C1 segment of cervical spinal cord (tissue), 14 donors: ENCODE results near the gene TSC22D2.
"Not testable (repeated sequence)": the region's sequence is repeated elsewhere in the genome, so short reads cannot be mapped to it uniquely, and the experiment has no call there.

ENCODE experiments used
- DNase-seq, 14 donors: peaks; one replicate each; lab custom pipeline; 2025; lab: John Stamatoyannopoulos, UW

Gene TSC22D2

DNA sequence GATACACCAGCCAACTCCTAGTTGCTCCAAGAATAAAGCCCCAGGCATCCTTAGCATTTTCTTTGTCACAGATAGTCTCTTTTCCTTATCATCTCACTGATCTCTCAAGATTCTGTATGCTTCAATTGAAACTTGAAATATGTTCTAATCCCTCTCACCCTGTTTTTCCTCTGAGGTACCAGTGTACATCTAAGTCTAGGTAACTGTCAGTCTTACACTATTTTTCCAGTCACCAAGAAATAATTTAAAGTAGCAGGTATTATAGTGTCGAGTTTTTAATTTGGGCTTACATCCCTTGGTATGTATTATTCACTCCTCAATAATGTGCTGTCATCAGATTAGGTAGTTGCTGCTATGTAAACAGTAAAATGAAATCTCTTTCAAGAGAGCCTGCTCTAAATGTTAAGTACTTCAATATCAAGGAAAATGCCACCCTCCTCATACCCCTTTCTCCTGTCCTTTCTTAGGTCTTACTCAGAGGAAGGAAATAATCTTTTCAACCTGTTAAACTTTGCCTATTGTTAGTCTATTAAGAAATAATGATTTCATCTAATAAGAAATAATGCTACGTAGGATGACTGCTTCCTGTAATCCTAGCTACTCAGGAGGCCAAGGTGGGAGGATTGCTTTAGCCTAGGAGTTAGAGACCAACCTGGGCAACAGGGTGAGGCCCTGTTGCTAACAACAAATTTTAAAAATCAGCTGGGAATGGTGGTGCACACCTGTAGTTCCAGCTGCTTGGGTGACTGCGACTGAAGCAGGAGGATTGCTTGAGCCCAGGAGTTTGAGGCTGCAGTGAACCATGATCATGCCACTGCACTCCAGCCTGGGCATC lies 39.8 kb downstream of the TSC22D2 start:
- no peak for DNase-seq

- DNase-seq = no peak
These were observed 41.1 kb downstream of the TSC22D2 start for GRCh38 chr3:150449169-150449721.

DNA sequence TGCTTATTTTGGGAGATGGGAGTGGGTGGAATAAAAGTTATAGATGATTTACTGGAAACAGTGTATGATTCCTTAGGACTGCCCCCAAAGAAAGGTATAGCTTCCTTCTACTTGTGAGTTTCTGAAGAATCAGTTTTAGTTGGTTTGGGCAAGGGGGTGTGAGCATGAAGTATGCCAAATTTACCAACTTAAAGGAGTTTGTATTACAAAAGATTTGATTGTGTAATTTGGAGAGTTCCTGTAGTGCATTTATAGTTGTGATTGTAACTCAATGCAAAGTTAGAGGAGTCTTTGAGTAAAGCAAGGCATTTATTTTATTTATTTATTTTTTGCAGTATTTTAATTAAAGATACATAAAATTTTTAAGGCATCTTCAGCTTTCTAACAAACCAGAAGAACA lies 42.8 kb downstream of the TSC22D2 start:
- no peak for DNase-seq

DNA sequence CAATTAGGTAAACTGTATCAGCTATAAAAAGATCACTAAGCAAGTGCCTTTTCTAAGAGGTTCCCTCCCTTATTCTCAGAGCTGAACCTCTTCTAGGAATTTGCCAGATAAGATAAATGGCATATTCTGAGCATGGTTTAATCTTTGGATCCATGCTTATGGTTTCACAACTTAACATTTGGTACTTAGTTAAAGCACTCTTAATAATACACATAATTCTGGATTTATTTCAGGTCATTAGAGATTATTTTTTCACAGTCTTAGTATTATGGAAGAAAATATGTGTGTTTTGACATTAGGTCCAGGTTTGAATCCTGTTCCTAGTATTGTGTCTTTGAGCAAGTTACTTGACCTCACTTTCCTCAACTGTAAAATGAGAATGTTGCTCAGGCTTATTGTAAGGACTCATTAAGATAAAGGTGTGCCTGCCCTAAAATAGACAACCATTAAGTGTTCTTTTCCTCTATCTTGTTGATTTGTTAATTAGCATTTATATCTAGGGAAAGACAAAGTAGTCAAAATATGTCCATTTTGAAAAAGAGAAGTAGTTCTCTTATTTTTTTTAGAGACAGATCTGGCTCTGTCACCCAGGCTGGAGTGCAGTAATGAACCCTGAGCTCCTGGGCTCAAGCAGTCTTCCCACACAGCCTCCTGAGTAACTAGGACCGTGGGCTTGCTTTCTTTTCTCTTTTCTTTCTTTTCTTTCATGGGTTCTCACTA lies 43.4 kb downstream of the TSC22D2 start:
- DNase-seq = no peak

GRCh38 chr3:150453353-150453752 lies 45.3 kb downstream of the TSC22D2 start:
- DNase-seq = no peak

DNA sequence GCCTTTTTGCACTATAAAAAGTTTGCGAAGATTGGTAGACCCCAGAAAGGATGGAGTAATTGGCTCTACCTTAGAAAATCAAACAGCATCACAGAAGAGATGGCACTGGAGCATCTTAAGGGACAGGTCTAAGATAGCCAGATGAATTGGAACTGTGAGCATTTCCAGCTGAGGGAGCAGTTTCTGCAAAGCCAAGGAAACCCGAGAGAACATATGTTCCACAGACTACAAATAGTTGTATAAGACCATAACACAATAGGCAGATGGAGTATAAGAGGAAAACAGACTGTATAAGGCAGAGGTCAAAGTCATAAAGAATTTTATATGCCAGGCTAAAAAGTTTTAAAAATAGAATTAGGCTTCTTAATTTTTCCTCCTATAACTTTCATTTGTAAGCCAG lies 46.0 kb downstream of the TSC22D2 start:
- no peak for DNase-seq

DNA sequence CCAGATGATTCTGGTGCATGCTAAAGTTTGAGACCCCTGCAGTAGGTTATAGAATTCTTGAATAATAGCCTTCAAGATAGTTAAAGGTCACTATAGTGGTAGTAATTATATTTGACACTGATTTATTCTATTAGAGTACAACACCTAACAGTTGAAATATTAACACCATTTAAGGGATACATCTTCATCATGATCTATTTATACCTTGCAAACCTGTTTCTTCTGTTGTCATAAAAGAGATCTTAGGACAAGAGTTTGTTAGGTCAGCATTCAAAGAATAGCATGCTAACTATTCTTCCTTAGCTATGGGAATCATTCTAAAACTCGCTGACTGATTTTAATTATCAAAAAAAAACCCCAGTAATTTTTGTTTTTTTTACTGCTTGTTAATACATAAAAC lies 46.5 kb downstream of the TSC22D2 start:
- DNase-seq = no peak

- DNase-seq = no peak
These were observed 47.2 kb downstream of the TSC22D2 start for GRCh38 chr3:150455341-150455740.

DNA sequence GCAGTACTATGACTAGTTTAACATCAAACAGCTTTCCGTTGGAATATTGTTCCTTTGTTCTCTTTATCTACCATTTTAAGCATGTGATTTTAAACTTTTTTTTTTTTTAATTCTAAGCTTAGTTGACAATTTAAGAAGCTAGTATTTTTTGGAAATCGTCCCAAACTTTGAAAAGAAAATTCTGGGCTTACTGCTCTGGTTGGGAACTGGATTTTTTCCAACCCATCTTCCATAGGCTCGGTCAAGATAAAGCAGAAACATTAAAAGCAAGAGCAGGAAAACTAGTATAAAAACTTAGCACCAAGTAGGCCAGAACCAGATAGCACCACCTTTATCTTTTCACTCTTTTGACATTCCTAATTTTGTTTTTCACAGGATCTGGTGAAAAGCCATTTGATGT lies 49.9 kb downstream of the TSC22D2 start:
- no peak for DNase-seq

DNA sequence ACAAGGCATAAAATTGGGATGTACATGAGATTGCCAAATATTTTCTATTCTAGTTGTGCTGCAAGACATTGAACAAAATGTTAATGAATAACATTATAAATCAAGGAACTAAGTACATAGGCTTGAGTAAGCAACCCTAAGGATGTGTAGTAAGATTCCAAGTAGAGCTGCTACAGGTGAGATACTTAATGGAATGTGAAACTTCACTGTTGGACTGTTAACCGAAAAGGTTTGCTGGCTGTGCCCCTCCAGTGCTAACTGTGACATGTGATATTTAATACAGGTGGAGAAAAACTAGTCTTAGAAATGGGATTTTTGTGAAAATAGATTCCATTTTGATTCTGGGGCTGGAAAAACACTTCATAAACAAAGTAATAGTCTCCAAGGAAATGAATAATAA lies 52.4 kb downstream of the TSC22D2 start:
- no peak for DNase-seq

- no peak for DNase-seq
These were observed 53.3 kb downstream of the TSC22D2 start for GRCh38 chr3:150461399-150461798.

- no peak for DNase-seq
These were observed 54.0 kb downstream of the TSC22D2 start for GRCh38 chr3:150462108-150462507.

DNA sequence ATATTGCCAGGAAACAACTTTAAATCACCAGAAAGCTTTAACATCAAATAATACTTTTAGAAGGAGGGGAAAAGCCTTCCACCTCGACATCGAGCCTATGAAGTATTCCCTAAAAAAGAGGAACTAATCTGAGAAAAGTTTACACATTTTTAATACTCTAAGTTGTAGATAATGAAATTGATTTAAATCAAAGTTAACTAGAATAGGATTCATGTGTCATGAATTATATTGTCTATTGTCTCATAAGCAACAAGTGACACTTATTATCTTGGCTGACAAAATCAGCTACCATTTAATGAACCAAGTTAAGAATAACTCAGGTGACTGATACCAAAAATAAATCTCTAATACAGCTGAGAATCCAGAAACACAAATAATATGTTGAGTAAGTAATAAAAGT lies 56.6 kb downstream of the TSC22D2 start:
- no peak for DNase-seq

DNA sequence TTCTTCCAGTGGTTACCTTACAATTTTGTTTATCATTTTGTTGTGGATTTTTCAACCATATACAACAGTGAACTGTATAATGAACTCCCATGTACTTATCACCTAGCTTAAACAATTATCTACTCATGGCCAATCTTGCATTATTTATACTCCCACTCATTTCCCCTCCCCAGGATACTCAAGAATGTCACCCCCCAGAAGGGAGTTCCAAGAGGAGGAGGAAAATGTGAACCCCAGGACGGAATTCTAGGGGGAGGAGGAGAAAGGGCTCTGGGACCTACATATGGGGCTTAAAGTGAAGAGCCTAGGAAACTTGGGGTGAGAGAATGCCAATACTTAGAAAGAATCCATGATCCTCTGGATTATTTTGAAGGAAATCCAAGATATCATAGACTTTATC lies 59.3 kb downstream of the TSC22D2 start:
- no peak for DNase-seq

DNA sequence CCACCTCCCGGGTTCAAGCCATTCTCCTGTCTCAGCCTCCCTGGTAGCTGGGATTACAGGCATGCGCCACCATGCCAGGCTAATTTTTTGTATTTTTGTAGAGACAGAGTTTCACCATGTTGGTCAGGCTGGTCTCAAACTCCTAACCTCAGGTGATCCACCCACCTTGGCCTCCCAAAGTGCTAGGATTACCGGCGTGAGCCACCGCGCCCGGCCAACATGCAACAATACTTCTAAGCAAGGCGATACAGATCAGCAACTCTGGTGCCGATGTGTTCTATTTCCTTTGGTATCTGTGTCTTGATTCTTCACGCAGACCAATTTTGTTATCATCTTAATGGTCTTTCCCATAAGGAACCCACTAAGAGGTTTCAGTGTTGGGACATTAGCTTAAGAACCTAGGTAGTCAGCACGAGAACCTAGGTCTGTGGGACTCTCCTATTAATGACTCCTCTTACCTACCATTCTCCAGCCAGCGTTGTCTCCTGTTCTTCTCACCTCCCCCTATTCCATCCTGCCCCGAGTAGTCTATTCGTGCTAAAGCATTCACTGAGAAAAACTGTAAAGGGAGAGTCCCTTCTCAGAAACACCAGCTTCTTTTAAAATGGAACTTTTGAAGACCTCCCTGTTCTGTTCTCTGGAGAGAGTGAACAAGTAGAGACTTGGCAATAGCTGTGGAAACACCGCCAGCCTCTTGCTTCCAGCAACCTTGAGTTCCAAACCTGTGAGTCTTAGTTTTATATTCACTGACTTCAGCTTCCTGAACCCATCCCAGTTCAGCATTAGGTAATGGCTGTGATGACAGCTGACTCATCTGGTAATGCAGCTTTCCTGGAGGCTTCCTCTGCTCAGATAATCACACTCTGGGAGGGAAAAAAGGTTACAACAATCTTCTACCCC lies 61.2 kb downstream of the TSC22D2 start:
- DNase-seq = peak in 2 of 14 donors; percentile 1 to 32

DNA sequence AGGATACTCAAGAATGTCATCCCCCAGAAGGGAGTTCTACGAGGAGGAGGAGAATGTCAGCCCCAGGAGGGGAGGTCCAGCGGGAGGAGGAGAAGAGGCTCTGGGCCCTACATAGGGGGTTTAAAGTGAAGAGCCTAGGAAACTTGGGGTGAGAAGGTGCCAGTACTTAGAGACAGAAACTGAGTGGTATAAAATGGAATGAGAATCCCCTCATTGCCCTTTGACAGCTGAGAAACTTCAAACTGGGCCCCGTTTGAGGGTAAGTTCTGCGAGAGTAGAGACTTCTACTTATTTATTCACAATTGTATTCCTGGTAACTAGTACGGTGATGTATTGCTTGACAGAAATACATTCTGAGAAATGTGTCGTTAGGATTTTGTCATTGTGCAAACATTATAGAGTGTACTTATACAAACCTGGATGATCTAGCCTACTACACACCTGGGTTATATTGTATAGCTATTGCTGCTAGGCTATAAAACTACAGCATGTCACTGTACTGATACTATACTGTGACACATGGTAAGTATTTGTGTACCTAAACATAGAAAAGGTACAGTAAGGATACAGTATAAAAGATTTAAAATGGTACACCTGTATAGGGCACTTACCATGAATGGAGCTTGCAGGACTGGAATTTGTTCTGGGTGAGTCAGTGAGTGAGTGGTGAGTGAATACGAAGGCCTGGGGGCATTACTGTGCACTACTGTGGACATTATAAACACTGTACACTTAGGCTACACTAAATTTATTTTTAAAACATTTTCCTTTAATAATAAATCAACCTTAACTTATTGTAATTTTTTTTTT lies 62.0 kb downstream of the TSC22D2 start:
- no peak for DNase-seq

DNA sequence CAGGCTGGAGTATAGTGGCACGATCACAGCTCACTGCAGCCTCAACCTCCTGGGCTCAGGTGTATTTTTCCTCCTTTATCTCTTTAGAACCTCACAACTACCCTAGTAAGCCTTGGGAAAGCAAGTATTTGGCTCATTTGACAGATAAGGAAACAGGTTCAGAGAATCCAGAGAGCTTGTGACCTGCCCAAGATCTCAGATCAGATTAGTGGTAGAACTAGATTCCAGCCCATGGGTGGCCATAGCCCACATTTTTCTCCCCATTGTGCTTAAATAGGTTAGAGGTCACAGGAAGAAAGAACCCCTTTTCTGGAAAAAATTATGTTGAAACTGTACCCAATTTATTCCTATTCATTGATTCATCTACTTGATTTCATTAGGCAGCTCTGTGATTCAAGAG lies 64.3 kb downstream of the TSC22D2 start:
- no peak for DNase-seq

DNA sequence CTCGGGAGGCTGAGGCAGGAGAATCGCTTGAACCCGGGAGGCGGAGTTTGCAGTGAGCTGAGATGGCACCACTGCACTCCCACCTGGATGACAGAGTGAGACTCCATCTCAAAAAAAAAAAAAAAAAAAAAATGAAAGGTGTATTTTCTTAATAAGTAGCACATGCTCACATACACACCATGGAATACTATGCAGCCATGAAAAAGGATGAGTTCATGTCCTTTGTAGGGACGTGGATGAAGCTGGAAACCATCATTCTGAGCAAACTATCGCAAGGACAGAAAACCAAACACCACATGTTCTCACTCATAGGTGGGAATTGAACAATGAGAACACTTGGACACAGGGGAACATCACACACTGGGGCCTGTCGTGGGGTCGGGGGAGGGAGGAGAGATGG lies 65.1 kb downstream of the TSC22D2 start:
- not testable (repeated sequence) for DNase-seq

- no peak for DNase-seq
These were observed 71.3 kb downstream of the TSC22D2 start for GRCh38 chr3:150479370-150479769.

GRCh38 chr3:150480877-150481276 lies 72.8 kb downstream of the TSC22D2 start:
- DNase-seq = no peak

- DNase-seq = no peak
These were observed 75.1 kb downstream of the TSC22D2 start for GRCh38 chr3:150483226-150483625.
